Panc1 (cell line): ENCODE results near the gene RASSF7.

Experiments
- CTCF ChIP-seq: fragments of 450-650 bp; IDR thresholded peaks from 2 replicates; pipeline ENCODE4 v1.5.1; 2017; ENCODE audit warnings: mild to moderate bottlenecking
- POLR2AphosphoS5 ChIP-seq: IDR thresholded peaks from 2 replicates; pipeline ENCODE4 v1.6.1; 2012; ENCODE audit warnings: mild to moderate bottlenecking, low read depth, low read length, moderate library complexity
- TF ChIP-seq, protein P1 (sequence below), 2 experiments: IDR thresholded peaks; 2 replicates each; pipeline ENCODE4 v1.6.1; 2011 to 2012; ENCODE audit warnings: low read depth in 2 of 2, control low read depth in 1 of 2, low read length in 1 of 2, mild to moderate bottlenecking in 1 of 2, moderate library complexity in 1 of 2; ENCODE audit not compliant: insufficient read depth in 1 of 2

- TF ChIP-seq CTCF: no peak
- TF ChIP-seq, protein P1, sequence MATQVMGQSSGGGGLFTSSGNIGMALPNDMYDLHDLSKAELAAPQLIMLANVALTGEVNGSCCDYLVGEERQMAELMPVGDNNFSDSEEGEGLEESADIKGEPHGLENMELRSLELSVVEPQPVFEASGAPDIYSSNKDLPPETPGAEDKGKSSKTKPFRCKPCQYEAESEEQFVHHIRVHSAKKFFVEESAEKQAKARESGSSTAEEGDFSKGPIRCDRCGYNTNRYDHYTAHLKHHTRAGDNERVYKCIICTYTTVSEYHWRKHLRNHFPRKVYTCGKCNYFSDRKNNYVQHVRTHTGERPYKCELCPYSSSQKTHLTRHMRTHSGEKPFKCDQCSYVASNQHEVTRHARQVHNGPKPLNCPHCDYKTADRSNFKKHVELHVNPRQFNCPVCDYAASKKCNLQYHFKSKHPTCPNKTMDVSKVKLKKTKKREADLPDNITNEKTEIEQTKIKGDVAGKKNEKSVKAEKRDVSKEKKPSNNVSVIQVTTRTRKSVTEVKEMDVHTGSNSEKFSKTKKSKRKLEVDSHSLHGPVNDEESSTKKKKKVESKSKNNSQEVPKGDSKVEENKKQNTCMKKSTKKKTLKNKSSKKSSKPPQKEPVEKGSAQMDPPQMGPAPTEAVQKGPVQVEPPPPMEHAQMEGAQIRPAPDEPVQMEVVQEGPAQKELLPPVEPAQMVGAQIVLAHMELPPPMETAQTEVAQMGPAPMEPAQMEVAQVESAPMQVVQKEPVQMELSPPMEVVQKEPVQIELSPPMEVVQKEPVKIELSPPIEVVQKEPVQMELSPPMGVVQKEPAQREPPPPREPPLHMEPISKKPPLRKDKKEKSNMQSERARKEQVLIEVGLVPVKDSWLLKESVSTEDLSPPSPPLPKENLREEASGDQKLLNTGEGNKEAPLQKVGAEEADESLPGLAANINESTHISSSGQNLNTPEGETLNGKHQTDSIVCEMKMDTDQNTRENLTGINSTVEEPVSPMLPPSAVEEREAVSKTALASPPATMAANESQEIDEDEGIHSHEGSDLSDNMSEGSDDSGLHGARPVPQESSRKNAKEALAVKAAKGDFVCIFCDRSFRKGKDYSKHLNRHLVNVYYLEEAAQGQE (IDR thresholded peaks at IDR 0.05; ENCODE audit: insufficient read depth in 1 of 2, low read depth in 2 of 2, low read length in 1 of 2): no peak
- no peak for TF ChIP-seq POLR2AphosphoS5
These were observed 16.0 kb upstream of the RASSF7 start for GRCh38 chr11:544817-545166.
